Glutamatergic neuron (in vitro differentiated cells): ENCODE data around the gene C18orf32. TPM values are rescaled to one million over a fixed set of nuclear protein-coding genes. Genes with fewer than 3 reads are reported as not detected.
"Not testable (repeated sequence)": the region's sequence is repeated elsewhere in the genome, so short reads cannot be mapped to it uniquely, and the experiment has no call there.

ENCODE experiments used
- DNase-seq: peaks from one replicate; pipeline ENCODE4 v3.0.0; 2022
- H3K27ac Mint-ChIP-seq: one replicate; pipeline ENCODE4 v1.8.0; 2020; ENCODE audit warnings: mild to moderate bottlenecking, mixed read lengths, inconsistent platforms; ENCODE audit not compliant: unreplicated experiment
- H3K27me3 Mint-ChIP-seq: one replicate; pipeline ENCODE4 v1.8.0; 2020; ENCODE audit warnings: mild to moderate bottlenecking, moderate library complexity, mixed read lengths, inconsistent platforms; ENCODE audit not compliant: unreplicated experiment
- H3K36me3 Mint-ChIP-seq: one replicate; pipeline ENCODE4 v1.8.0; 2020; ENCODE audit warnings: mild to moderate bottlenecking, mixed read lengths, inconsistent platforms; ENCODE audit not compliant: unreplicated experiment
- H3K4me1 Mint-ChIP-seq: one replicate; pipeline ENCODE4 v1.8.0; 2020; ENCODE audit warnings: mild to moderate bottlenecking, low read depth, mixed read lengths, inconsistent platforms; ENCODE audit not compliant: unreplicated experiment
- H3K4me3 Mint-ChIP-seq: one replicate; pipeline ENCODE4 v1.8.0; 2020; ENCODE audit warnings: mild to moderate bottlenecking, mixed read lengths, inconsistent platforms; ENCODE audit not compliant: unreplicated experiment
- H3K9me3 Mint-ChIP-seq: one replicate; pipeline ENCODE4 v1.8.0; 2020; ENCODE audit warnings: mild to moderate bottlenecking, moderate library complexity, mixed read lengths, inconsistent platforms; ENCODE audit not compliant: unreplicated experiment
- total RNA-seq: library from RNA; stranded (reverse); fragmentation: NEBNext Ultra II Directional; extraction: Animal tissue kit (Norgen Biotek cat#: 25700); gene quantifications from one replicate; pipeline ENCODE4 v1.2.1, GENCODE V29; 2021; ENCODE audit not compliant: unreplicated experiment
- TF ChIP-seq, protein P1 (sequence below): fragments of 200-600 bp; sonication (generic); IDR thresholded peaks from one replicate; pipeline ENCODE4 v1.5.0; 2021; ENCODE audit not compliant: partially characterized antibody, unreplicated experiment

C18orf32 gene
- total RNA-seq, 1 donor from 2014 or later = 122 TPM

DNA sequence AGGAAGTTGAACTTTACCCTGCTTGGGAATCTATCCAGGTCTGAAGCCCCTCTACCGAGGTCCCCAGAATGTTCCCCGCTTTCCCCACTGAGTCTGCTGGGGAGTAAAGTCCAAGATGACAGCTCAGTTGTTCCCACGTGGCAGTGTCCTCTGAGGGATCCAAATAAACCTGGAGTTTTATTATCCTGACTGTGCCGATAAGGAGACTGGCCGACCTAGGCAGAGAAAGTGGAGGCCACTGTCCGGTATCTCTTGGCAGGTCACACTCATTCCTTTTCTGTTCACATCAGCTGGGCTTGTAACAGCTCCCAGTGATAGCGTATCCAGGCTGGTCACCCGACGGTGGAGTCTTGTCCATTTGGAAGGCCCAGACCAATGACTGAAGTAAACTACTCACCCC is 27.5 kb upstream of the C18orf32 start:
- no peaks in the 10 kb centered on the region for H3K4me1 Mint-ChIP-seq
- H3K27ac Mint-ChIP-seq = no peak overlapping the region
- peaks cover 3% of the 10 kb centered on the region for H3K27me3 Mint-ChIP-seq
- peaks cover 1% of the 10 kb centered on the region for H3K9me3 Mint-ChIP-seq
- no peak overlapping the region for H3K4me3 Mint-ChIP-seq
- no peaks in the 10 kb centered on the region for H3K36me3 Mint-ChIP-seq
- no peak for DNase-seq
- TF ChIP-seq, protein P1, sequence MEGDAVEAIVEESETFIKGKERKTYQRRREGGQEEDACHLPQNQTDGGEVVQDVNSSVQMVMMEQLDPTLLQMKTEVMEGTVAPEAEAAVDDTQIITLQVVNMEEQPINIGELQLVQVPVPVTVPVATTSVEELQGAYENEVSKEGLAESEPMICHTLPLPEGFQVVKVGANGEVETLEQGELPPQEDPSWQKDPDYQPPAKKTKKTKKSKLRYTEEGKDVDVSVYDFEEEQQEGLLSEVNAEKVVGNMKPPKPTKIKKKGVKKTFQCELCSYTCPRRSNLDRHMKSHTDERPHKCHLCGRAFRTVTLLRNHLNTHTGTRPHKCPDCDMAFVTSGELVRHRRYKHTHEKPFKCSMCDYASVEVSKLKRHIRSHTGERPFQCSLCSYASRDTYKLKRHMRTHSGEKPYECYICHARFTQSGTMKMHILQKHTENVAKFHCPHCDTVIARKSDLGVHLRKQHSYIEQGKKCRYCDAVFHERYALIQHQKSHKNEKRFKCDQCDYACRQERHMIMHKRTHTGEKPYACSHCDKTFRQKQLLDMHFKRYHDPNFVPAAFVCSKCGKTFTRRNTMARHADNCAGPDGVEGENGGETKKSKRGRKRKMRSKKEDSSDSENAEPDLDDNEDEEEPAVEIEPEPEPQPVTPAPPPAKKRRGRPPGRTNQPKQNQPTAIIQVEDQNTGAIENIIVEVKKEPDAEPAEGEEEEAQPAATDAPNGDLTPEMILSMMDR = no peak

DNA sequence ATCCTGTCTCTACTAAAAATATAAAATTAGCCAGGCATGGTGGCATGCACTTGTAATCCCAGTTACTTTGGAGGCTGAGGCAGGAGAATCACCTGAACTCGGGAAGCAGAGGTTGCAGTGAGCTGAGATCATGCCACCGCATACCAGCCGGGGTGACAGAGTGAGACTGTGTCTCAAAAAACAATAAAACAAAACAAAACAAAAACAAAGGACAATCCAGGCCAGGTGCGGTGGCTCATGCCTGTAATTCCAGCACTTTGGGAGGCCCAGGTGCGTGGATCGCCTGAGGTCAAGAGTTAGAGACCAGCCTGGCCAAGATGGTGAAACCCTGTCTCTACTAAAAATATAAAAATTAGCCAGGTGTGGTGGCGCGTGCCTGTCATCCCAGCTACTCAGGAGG is 25.8 kb upstream of the C18orf32 start:
- not testable (repeated sequence) for H3K27me3 Mint-ChIP-seq, H3K4me1 Mint-ChIP-seq, H3K36me3 Mint-ChIP-seq, DNase-seq, H3K4me3 Mint-ChIP-seq, H3K27ac Mint-ChIP-seq, H3K9me3 Mint-ChIP-seq

DNA sequence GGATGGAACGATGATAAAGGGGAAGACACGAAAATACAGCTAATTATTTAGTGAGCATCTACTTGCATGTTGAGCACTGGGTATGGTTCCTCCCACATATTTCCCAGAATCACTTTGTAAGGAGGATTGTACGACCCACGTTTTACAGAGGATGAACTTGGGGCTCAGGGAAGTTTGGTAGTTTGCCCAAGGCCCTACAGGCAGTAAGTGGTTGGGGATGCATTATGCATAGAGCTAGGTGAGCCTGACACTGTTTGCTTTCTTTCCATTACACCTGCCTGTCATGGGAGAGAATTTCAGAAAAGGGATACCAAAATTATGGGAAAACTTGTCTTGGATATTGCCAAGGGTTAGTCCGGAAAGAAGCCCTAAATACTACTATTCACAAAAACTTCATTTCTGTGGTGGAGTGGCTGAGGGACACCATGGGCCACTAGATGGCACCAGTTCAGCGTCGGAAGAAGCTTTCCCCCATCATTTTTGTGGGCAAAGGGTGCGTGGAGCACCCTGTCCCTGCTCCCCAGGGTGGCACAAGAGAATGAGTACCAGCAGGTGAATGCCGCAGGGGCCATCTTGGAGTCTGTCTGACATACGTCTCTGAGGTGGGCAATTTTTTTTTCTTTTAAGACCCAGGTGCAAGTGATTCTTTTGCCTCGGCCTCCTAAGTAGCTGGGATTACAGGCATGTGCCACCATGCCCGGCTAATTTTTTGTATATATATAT is 23.5 kb upstream of the C18orf32 start:
- peaks cover 1% of the 10 kb centered on the region for H3K9me3 Mint-ChIP-seq
- no peaks in the 10 kb centered on the region for H3K36me3 Mint-ChIP-seq
- peak; percentile 41 for DNase-seq
- no peak overlapping the region for H3K4me3 Mint-ChIP-seq
- TF ChIP-seq, protein P1 = peak; percentile 68
- H3K27ac Mint-ChIP-seq = no peak overlapping the region
- peaks cover 3% of the 10 kb centered on the region for H3K27me3 Mint-ChIP-seq
- no peaks in the 10 kb centered on the region for H3K4me1 Mint-ChIP-seq

DNA sequence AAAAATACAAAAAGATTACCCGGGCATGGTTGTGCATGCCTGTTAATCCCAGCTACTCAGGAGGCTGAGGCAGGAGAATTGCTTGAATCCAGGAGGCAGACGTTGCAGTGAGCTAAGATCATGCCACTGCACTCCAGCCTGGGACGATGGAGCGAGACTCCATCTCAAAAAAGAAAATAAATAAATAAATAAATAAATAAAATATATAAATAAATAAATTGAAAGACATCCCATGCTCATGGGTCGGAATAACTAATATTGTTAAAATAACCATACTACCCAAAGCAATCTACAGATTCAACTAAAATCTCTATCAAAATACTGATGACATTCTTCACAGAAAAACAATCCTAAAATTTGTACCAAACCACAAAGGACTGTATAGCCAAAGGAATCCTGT is 19.4 kb upstream of the C18orf32 start:
- not testable (repeated sequence) for H3K4me3 Mint-ChIP-seq, H3K9me3 Mint-ChIP-seq, H3K36me3 Mint-ChIP-seq, DNase-seq, H3K4me1 Mint-ChIP-seq, H3K27ac Mint-ChIP-seq, H3K27me3 Mint-ChIP-seq

DNA sequence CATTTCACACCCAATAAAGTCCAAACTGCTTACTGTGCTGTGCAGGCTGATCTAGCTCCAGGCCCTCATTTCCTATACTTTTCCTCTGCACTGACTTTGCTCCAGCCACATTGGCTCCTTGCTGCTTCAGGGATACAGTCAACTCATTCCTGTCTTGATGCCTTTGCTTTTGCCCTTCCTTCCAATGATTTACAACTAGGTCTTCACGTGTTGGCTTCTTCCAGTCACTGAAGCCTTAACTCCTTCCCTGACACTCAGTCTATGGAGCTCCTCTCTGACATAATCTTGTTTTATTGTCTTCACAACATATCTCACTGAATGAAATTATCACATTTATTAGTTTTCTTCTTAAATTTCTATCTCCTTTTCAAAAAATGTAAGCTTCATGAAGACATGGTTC is 16.9 kb upstream of the C18orf32 start:
- H3K4me3 Mint-ChIP-seq = no peak overlapping the region
- DNase-seq = no peak
- peaks cover 4% of the 10 kb centered on the region for H3K4me1 Mint-ChIP-seq
- no peaks in the 10 kb centered on the region for H3K9me3 Mint-ChIP-seq
- H3K27ac Mint-ChIP-seq = no peak overlapping the region
- H3K27me3 Mint-ChIP-seq = no peaks in the 10 kb centered on the region
- no peaks in the 10 kb centered on the region for H3K36me3 Mint-ChIP-seq
- TF ChIP-seq, protein P1 = no peak

DNA sequence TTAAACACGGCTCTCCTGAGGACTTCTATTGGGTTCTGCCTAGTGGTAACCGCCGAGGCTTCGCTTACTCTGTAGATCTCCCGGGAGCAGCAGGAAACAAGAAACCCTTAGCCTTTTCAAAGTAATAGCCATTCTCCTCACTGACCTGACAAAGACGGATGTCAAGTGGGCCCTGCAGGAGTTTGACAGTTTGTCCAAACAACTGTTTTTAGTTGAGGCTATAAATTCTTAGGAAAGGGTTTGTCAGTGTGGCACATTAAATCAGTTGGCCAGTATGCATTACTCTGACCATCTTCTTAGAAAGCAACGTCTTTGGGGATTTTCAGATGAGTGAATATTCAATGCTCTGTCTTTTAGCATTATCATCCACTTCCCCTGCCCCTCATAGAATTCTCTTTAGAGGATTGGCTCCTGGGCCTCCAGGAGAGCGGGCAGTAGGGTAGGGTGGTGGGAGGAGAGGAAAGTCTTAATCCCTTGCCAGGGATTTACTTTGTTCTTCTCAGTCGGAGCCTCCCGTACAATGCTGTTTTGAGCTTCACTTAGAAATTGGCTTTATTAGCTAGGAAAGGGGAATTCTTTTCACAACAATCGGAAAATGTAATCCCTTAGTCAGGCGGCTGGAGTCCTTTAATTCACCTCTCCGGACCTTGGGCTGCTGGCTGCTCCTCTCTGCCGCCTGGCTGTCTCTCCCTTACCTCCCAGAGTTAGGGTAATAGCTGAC is 13.3 kb upstream of the C18orf32 start:
- peaks cover 4% of the 10 kb centered on the region for H3K4me1 Mint-ChIP-seq
- TF ChIP-seq, protein P1 = no peak
- no peak overlapping the region for H3K4me3 Mint-ChIP-seq
- no peaks in the 10 kb centered on the region for H3K36me3 Mint-ChIP-seq
- DNase-seq = no peak
- H3K27me3 Mint-ChIP-seq = no peaks in the 10 kb centered on the region
- H3K27ac Mint-ChIP-seq = no peak overlapping the region
- H3K9me3 Mint-ChIP-seq = no peaks in the 10 kb centered on the region
